HG03520 (cell line): ENCODE data around the gene CFAP46.
"Not testable (repeated sequence)": the region's sequence is repeated elsewhere in the genome, so short reads cannot be mapped to it uniquely, and the experiment has no call there.

Experiments used
- ATAC-seq: cut with Tn5 transposase; IDR thresholded peaks from one replicate; pipeline ENCODE4 v1.9.1; 2021; ENCODE audit warnings: mild to moderate bottlenecking, moderate library complexity; ENCODE audit not compliant: unreplicated experiment

The CFAP46 gene

DNA sequence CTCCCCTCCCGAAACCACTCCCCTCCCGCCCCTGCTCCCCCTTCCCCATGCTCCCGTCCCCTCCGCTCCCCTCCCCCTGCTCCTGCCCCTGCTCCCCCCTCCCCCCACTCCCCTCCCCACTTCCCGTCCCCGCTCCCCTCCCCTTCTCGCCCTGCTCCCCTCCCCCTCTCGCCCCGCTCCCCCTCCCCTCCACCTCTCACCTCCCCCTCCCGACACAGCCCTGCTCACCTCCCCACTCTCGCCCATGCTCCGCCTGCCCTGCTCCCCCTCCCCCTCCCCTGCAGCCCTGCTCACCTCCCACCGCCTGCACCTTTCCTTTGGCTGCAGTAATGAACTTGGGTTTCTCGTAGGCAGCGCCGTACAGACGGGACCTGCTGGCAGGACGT is 106.5 kb downstream of the CFAP46 start:
- no peak for ATAC-seq

DNA sequence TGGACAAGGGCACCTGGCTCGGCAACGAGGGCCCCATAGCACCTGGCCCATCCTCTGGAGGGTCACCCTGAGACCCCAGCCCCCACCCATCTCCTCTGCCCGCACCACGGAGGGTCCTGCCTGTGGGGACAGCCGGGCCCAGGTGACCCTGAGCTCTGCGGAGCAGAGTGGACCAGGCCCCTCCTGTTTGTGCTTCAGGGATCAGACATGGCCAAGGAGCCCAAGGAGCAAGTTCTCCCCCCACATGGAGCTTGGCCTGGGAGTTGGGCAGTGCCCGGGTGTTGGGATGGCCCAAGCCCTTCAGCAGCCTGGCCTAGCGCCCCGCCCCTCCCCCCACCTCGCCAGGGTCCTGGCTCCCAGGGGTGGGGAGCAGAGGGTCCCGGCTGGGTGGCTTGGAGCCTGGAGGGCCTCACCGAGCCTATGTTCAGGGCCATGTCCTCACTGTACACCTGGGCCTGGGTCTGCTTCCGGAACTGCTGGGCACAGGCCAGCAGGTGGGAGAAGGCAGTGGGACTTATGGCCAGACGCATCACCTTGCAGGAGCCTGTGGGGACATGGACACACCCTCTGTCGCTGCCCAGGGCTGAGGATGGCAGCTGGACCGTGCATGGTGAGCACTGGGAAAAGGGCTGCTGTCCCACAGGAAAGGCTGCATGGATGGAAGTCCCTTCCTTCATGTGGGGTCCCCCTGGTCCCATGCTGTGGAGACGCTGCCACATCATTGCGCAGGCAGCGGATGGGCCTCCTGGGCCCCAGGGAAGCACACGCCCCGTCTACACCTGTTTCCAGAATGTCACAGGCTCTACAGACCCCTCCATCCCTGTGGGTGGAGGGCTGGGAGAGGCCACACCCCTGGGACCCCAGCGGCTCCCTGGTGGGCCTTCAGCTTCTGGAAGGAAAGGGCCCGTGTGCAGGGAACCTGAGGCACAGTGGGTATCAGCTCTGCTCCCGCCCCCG is 107.2 kb downstream of the CFAP46 start:
- ATAC-seq: no peak

- ATAC-seq: no peak
These were observed 108.0 kb downstream of the CFAP46 start for GRCh38 chr10:132834311-132834761.

DNA sequence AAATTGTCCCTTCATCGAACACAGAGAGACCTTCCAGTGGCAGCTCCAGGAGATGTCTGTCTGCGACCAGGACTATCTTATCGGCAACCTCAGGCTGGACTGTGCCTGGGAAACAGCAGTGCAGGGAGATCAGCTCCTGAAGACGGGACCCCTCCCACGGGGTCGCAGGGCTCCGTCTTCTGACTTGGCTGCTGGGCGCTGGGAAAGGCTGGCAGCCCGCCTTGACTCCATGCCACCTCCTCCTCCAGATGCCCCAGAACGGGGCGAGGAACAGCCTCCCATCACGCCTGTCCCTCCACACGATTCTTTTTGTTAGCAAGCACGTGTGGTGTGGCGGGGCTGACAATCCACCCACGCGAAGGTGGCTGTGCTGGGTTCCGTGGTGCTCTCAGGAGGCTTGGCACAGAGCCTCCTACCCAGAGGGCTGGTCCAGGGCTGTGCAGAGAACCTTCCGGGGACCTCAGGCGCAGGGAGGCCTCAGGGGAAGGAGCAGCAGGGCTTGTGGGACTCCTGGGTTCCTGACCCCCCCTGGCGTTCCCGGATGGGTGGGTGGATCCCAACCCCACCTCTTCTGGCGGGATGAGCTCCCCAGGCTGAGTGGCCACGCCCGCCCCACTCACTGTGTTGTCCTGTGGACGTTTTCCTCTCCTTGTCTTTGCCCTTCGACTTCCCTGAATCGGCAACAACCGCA is 108.8 kb downstream of the CFAP46 start:
- ATAC-seq: no peak

DNA sequence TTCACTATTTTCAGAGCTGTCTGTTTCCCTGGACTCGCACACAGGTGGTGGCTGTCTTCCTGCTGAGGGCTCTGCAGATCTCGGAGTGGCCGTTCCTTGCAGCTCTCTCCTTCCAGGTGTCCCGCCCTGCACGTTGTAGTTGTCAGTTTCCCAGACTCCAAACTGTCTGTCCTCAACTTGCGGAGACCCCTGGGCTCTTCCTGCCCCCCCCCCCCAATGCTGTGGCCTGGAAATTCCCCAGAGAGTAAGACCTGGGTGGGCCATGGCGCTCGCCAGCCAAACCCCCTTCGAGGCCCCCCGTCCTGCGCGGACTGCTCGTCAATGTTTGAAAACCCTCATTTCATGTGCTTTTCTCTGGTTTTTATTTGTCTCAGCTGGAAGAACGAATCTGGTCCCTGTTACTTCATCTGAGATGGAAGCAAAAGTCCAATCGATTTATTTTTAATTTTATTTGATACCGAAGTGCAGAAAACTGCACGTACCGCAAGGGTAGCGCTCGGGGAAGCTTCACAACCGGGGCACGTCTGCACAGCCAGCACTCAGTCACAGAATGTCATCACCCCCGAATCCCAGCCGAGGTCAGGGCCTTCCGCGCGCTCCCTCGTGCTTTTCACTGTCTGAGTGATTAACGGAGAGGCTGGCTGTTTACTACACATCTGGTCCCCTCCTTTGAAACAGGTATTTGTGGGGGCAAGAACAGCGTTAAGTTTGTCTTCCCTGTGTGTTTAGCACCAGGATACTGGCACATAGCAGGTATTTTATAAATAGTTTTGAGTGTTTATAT is 110.0 kb downstream of the CFAP46 start:
- no peak for ATAC-seq

DNA sequence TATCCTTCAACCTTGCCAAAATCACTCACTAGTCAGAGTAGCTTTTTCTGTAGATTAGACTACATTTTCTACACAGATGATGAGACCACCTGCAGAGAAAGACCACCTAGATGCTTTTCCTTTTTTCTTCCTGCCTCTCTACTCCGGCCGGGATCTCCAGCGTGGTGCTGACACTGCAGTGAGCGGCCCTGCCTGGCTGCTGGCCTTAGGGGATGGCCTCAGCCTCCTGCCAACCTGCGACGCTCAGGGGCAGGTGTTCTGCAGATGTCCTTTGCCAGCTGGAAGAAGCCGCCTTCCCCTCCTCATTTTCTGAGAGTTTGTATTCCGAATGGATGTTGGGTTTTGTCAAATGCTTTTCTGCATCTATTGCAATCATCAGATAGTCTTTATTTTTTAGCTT is 113.0 kb downstream of the CFAP46 start:
- ATAC-seq: no peak

DNA sequence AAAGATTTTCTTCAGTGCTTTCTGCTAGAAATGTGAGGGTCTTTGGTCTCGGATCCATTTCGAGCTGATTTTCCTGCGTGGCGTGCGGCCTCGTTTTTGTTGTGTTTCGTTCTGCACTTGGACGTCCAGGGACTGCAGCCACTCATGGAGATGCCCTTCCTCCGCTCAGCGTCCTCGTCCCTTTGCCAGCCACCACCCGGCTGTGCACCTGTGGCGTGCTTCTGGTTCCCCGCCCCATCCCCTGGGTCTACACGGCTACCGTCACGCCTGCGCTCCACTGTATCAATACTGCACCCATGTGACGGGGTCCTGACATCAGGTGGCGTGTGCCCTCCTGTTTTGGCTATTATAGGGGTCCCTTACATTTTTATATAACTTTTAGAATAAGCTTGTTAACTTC is 113.7 kb downstream of the CFAP46 start:
- no peak for ATAC-seq

DNA sequence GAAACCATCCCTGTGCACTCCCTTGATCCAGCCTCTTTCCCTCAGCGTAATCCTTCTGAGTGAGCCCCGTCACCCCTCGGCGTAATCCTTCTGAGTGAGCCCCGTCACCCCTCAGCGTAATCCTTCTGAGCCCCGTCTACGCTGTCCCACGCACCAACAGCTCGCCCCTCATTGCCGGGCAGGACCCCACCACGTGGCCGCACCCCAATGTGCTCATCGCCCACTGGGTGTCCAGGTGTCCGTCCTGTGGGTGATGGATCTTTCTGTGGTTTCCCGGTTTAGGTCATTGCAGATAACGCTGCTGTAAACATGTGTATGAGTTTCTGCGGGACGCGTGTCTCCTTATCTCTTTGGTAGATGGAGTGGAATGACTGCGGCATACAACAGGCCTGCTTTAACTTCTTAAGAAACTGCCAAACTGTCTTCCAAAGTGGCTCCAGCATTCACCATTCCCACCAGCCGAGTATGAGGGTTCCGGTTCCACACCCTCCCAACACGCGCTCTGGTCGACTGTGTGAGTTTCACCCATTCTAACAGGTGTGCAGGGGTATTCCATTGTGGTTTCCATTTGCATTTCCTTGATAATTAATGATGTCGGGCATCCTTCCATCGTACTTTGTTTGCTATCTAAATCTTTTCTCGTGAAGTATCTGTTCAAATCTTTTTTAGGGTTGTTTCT is 114.4 kb downstream of the CFAP46 start:
- ATAC-seq: no peak

DNA sequence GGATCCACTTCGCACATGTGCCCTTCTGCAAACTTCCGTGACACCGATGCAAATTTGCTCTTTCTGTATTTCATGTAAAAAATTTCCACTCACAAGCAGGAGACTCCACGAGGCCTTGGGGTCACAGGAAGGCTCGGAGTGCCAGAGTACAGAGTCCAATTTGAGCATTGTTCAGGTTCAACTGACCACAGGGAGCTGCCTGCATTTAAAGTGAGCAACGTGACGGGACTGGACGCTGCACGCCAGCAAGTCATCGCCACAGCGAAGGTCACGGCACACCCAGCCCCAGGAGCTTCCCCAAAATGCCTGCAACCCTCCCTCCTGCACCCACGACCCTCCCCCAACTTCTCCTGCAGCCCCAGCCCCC is 115.0 kb downstream of the CFAP46 start:
- no peak for ATAC-seq

- ATAC-seq: no peak
These were observed 115.6 kb downstream of the CFAP46 start for GRCh38 chr10:132826524-132827422.

DNA sequence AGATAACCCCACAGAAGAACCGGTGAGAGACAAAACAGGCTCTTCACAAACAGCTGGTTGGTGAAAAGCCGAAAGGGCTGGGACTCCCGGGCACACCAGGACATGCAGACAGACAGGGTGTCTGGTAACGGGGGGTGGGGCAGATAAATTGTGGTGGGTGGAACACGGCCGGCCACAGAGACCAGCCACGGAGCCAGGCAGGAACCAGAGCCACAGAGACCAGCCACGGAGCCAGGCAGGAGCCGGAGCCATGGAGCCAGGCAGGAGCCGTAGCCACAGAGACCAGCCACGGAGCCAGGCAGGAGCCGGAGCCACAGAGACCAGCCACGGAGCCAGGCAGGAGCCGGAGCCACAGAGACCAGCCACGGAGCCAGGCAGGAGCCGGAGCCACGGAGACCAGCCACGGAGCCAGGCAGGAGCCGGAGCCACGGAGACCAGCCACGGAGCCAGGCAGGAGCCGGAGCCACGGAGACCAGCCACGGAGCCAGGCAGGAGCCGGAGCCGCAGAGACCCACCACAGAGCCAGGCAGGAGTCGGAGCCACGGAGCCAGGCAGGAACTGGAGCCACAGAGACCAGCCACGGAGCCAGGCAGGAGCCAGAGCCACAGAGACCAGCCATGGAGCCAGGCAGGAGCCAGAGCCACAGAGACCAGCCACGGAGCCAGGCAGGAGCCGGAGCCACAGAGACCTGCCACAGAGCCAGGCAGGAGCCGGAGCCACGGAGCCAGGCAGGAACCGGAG is 116.4 kb downstream of the CFAP46 start:
- ATAC-seq: not testable (repeated sequence)

GRCh38 chr10:132820056-132820455 is 122.3 kb downstream of the CFAP46 start:
- no peak for ATAC-seq

GRCh38 chr10:132817701-132818211 is 124.6 kb downstream of the CFAP46 start:
- ATAC-seq: no peak

DNA sequence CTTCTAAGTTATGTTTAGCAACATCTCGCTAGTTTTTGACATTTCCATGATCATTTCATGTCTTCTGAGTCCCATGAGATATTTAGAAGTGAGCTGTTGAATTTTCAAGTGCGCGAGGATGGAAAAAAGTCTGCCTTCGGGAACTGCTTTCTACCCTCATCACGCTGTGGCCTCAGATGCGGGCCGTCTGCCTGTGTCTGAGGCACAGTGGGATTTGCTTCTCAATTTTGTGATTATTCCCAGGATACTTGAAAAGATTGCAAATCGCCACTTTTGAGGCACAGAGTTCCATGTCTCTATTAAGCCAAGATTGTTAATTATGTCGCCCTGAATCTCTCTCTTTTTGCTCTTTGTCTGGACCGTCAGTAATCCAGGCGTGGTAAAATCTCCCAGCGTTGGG is 125.7 kb downstream of the CFAP46 start:
- ATAC-seq: no peak

GRCh38 chr10:132815168-132815857 is 127.1 kb downstream of the CFAP46 start:
- ATAC-seq: no peak

DNA sequence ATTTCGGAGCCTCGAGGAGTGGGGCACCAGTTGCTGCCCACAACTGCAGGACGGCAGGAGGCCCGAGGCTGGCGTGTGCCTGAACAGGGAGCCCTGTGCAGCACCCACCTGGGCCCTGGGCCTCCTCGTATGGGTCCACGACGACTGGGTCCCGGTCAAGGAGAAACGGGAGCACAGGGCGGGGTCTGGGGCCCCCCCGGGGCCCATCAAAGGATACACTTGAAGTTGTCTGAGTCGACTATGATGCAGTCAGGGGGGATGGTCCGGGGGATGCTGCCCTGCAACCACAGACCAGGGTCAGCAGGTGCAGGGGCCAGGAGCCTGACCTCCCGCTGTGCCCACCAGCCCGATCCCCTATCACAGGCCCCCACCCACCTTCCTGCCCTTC is 127.9 kb downstream of the CFAP46 start:
- ATAC-seq: no peak

- no peak for ATAC-seq
These were observed 128.6 kb downstream of the CFAP46 start for GRCh38 chr10:132813560-132814468.
